DLD1 (cell line): ENCODE measurements around the gene COL2A1.

Source experiments
- in situ Hi-C: cut with HindIII; loops from 2 replicates; pipeline ENCODE4 v1.10.0; 2017; ENCODE audit warnings: low sequenced_read_pairs

COL2A1 gene

GRCh38 chr12:47949441-47950341 is 54.6 kb downstream of the COL2A1 start:
- in situ Hi-C loops = no loop called here

- in situ Hi-C loops = no loop called here
These were observed 56.9 kb downstream of the COL2A1 start for GRCh38 chr12:47947341-47947740.

DNA sequence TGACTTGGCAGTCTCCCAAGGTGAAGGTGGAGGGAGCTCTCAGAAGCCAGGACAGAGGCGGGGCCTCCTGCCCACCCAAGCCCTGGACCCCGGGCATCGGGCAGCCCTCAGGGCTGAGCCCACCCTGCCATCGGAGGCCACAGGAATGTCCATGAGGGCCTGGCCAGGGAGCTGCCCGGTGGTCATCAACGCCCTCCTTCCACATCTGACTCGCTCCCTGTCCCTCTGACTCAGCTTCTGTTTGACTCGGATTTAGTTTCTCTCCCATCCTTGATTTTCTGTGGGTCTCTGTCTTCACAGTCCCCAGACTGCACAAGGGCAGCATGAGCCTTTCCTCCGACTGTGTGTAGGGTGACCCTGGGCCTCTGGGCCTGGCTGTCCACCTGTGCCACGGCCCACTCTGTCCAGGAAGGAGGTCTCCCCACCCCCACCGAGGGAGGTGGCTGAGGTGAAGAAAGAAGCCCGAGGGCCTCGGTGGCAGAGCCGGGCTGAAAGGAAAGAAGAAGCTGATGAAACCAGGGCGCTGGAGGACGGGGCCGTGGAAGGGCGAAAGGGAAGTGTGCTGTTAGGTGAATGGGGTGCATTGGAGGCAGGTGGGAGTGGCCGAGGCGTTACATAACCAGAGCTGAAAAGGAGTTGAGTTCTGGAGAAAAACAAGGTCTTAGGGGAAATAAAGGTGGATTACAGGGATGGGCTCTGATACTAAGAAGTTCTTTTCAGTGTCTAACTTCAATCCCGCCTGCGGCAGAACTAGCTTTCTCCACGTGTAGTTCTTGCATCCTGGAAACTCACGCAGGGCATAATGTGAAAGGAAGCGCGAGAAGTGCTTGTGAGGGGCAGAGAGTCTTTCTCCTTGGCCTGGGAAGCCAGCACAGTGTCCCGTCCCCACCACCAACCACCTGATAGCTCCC is 57.6 kb downstream of the COL2A1 start:
- in situ Hi-C loops = no loop called here

GRCh38 chr12:47945341-47945728 is 58.9 kb downstream of the COL2A1 start:
- in situ Hi-C loops = no loop called here

- in situ Hi-C loops = no loop called here
These were observed 59.5 kb downstream of the COL2A1 start for GRCh38 chr12:47944685-47945340.

DNA sequence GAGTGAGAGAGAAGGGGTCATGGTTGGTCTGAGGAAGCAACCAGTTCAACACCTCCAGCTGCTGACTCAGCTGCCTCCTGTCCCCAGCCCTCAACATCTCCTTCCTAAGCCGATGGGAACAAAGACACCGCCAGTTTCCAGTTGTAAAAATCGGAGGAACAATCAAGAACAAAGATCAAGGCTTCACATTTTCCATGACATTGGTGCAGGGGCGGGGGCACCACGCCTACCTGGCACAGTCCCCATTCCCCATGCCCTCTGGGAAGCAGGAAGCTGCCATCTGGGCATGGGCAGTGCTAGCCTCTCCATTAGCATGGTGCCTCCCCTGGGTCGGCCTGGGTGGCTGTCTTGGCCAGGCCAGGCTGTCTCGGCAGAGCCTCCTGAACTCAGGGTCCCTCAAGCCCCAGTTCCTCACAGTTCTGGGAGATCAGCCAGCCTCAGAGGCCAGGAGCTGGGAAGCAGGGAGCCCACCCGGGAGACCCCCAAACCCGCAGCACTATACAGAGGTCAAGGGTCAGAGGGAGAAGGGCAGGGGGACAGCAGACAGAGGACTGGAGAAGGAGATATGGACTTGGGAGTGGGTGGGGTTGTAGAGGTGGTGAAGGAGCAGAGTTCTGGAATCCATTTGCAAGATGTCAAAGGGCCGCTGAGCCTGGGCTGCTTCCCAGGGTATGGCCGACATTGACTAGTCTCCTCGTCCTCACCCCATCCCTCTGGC is 60.5 kb downstream of the COL2A1 start:
- in situ Hi-C loops = no loop called here

GRCh38 chr12:47942614-47943225 is 61.6 kb downstream of the COL2A1 start:
- in situ Hi-C loops = no loop called here

DNA sequence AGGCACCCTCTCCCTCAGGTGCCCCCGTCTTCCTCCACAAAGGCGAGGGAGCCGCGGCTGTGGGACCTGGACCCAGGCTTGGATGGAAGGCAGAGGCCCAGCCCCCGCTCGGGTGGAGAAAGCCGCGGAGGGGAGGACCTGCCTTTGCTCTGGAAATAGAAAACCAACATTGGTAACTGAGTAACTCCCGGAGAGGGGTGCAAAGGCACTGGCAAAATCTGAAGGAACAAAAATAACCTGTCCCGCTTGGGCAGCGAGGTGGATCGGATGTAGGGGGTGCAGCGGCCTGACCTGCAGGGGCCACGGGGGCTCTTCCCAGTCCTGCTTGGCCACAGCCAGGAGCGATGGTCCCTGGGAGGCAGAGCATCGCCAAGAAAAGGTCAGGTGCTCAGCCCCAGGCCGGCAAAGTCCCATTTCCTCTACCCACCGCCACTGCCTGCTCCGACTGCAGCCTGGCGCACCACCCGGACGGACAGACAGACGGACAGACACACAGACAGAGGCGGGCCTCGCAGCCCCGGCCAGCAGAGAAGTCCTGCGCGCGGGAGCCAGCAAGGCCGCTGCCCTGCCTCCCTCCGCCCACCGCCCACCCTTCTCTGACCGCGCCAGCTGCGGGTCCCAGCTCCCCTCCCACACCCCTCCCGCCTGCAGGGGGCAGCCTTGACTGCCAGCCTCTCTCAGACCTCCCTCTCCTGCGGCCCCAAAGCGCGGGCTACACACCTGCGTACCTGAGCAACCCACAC is 62.2 kb downstream of the COL2A1 start:
- in situ Hi-C loops = no loop called here

- in situ Hi-C loops = no loop called here
These were observed 62.8 kb downstream of the COL2A1 start for GRCh38 chr12:47941475-47941780.

DNA sequence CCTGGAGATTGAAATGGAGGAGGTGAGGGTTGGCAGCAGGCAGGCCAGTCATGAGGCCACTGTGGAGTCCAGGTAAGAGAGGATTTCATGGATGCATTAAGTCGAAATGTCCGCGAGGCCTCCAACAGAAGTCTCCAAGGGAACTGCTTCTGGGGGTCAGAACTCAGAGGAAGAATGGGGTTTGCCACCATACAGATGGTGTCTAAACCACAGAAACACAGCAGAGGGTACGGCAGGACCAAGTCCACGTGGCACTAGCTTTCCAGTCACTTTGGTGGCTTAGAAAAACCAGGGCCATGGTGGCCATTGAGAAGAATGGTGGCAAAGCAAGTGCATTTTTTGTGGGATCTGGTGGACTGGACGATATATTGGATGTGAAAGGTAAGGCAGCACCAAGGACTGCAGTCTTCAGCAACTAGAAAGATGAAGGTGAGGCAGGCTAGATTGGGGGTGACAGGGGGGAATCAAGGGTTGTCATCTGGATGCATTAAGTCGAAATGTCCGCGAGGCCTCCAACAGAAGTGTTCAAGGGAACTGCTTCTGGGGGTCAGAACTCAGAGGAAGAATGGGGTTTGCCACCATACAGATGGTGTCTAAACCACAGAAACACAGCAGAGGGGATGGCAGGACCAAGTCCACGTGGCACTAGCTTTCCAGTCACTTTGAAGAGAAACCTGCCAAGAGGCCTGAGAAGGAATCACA is 63.4 kb downstream of the COL2A1 start:
- in situ Hi-C loops = no loop called here

GRCh38 chr12:47939009-47939601 is 65.2 kb downstream of the COL2A1 start:
- in situ Hi-C loops = no loop called here

- in situ Hi-C loops = no loop called here
These were observed 65.7 kb downstream of the COL2A1 start for GRCh38 chr12:47938594-47938993.

DNA sequence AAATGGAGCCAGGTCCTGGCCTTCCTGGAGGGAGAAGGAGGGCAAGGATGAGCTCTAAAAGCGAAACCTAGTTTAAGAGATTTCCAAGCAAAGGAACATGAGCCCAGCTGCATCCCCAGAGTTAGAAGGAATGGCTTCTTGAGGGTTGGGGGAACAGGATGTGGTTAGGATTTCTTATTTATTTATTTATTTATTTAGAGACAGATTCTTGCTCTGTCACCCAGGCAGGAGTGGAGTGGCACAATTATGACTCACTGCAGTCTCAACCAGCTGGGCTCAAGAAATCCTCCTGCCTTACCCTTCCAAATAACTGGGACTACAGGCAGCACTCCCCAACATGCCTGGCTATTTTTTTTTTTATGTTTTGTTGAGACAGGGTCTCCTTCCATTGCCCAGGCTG is 66.2 kb downstream of the COL2A1 start:
- in situ Hi-C loops = no loop called here

DNA sequence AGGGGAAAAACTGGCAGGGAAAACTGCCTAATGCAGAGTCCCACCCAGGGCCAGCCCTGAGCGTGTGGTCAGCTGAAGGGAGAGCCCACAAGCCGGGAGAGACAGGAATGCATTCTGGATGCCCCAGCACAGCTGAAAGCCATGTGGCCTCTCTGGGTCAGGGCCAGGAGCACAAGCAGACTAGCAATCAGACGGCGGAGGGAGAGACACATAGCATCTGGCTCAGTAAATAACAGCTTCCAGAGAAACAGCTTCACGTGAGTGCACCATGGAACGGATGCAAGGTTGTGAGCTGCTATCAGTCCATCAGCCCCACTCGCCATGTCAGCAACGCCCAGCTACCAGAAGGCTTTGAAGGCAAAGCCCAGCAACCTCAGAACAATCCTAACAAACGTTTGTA is 69.1 kb downstream of the COL2A1 start:
- in situ Hi-C loops = no loop called here

DNA sequence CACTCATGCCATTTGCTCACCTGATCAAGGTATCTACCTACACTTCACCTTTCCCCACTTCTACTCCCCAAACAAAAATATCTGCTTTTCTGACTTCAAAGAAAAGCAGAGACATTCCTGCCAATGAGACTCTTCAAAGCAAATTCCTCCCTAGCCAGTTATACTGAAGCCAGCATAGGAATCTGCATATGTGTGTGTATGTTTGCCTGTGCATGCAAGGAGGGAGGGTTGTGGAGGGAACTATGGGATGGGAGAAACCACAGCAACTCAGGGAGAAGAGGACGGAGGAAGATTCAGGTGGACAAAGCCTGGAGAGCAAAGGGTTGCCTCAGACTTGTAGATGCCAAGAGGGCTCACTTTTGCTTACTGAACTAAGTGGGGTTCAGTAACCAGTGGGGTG is 73.1 kb downstream of the COL2A1 start:
- in situ Hi-C loops = no loop called here

DNA sequence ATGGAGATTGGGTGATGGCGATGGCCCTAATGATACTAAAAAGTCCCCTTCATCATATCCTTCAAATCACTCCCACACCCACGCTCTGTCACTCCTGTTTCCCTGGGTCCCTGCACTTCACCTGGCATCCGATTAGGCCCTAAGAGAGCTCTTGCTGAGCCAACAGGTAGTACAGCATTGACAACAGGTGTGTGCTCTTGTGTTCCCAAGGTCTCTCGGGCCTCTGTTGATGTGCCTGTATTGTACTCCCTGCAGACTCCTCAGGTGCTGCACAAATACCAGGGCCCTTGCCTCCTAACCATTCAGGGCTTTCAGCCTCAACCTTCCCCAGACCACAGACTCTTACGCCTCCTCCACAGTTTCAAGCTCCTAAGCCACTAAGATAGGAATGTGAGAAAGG is 73.6 kb downstream of the COL2A1 start:
- in situ Hi-C loops = no loop called here

- in situ Hi-C loops = no loop called here
These were observed 76.9 kb downstream of the COL2A1 start for GRCh38 chr12:47927346-47927745.
